ENCODE data around the gene QPRT. TPM values are rescaled to one million over a fixed set of nuclear protein-coding genes. Genes with fewer than 3 reads are reported as not detected.

The QPRT gene
- total RNA-seq: 49.1 and 53.6 TPM in 2 replicates

DNA sequence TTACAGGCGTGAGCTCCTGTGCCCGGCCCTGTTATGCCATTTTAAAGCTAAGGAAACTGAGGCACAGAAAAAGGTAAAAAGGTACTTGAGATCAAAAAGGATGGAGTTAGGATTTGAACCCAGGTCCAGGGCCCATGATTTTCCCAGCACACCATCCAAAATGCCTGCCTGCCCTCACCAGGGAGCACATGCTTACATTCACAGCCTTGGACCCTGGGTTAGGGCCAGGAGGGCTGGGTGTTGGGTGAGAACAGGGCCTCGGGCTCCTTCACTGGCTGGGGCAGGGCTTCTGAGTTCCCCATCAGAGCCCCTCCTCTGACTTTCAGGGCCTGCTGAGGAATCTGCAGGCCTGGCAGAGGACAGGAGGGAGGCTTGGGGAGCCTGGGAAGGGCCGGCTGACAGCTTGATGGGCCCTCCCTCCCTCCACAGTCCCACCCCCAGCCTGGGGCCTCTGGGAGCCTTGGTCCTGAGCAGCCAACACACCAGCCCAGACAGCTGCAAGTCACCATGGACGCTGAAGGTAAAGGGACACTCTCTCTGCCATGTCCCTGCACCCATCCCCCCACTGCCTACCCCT is at the start of gene QPRT:
TSS of gene QPRT (plus strand) at position 490 of the 577 bp plus-strand sequence. CDS start at position 508, 18 bp downstream.

DNA sequence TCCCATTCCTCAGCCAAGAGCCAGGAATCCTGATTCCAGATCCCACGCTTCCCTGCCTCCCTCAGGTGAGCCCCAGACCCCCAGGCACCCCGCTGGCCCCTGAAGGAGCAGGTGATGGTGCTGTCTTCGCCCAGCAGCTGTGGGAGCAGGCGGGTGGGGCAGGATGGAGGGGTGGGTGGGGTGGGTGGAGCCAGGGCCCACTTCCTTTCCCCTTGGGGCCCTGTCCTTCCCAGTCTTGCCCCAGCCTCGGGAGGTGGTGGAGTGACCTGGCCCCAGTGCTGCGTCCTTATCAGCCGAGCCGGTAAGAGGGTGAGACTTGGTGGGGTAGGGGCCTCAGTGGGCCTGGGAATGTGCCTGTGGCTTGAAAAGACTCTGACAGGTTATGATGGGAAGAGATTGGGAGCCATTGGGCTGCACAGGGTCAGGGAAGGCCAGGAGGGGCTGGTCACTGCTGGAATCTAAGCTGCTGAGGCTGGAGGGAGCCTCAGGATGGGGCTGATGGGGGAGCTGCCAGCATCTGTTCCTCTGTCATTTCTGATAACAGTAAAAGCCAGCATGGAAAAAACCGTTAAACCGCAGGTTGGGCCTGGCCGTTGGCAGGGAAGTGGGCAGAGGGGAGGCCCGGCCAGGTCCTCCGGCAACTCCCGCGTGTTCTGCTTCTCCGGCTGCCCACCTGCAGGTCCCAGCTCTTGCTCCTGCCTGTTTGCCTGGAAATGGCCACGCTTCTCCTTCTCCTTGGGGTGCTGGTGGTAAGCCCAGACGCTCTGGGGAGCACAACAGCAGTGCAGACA is 15.8 kb upstream of the QPRT start, which contains the start of gene SPN:
TSS of gene SPN (plus strand) at position 232 of the 791 bp plus-strand sequence. CDS start at position 714, 482 bp downstream.

DNA sequence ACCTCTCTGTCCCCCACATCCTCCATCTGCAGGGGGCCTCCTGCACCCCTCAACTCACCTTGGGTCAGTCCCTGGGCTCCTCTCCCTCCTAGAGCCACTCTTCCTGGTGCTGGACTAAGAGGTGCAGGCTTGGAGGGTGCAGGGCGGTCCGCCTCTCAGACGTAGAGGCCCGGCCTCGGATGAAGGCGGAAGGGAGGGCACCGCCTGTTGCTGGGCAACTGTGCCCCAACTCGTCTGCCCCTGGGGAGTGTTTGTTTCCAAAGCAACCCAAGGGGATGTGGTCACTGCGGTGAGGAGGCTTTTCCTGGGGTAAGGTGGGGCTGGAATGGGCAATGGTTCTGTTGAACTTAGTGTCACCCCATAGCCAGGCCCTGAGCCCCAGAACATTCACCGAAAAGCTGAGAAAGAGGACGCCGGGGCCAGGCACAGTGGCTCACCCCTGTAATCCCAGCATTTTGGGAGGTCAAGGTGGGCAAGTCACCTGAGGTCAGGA is 66.9 kb downstream of the QPRT start, which contains the start of gene C16orf54:
TSS of gene C16orf54 (minus strand) at position 138 of the 493 bp plus-strand sequence. CDS start 1,039 bp downstream, outside the sequence.

Other genes starting within 250 kb of the QPRT start
- 19.2 and 20.2 TPM in 2 replicates for gene BOLA2, start 224.8 kb upstream of the QPRT start, total RNA-seq
- 30.6 and 37.0 TPM in 2 replicates for gene SLX1B, start 224.6 kb upstream of the QPRT start, total RNA-seq
- 2.2 and 2.4 TPM in 2 replicates for gene SULT1A4, start 219.3 kb upstream of the QPRT start, total RNA-seq
- 4.5 and 6.1 TPM in 2 replicates for gene NPIPB12, start 172.8 kb upstream of the QPRT start, total RNA-seq
- gene SPN, start 15.9 kb upstream of the QPRT start, total RNA-seq: not detected in 2 replicates
- gene C16orf54, start 66.8 kb downstream of the QPRT start, total RNA-seq: not detected in 2 replicates
- not detected in 2 replicates for gene ZG16, start 99.1 kb downstream of the QPRT start, total RNA-seq
- 110 and 114 TPM in 2 replicates for gene KIF22, start 111.6 kb downstream of the QPRT start, total RNA-seq
- gene MAZ, start 127.3 kb downstream of the QPRT start, total RNA-seq: 262 and 274 TPM in 2 replicates
- 0.67 and 0.89 TPM in 2 replicates for gene PRRT2, start 133.0 kb downstream of the QPRT start, total RNA-seq
- gene PAGR1, start 137.0 kb downstream of the QPRT start, total RNA-seq: 40.0 and 42.4 TPM in 2 replicates
- gene MVP, start 141.3 kb downstream of the QPRT start, total RNA-seq: 311 and 319 TPM in 2 replicates
- gene CDIPT, start 184.0 kb downstream of the QPRT start, total RNA-seq: 80.6 and 87.8 TPM in 2 replicates
- 1.7 and 3.4 TPM in 2 replicates for gene SEZ6L2, start 220.4 kb downstream of the QPRT start, total RNA-seq
- 2.9 and 4.8 TPM in 2 replicates for gene ASPHD1, start 221.3 kb downstream of the QPRT start, total RNA-seq
- 7.2 and 8.6 TPM in 2 replicates for gene KCTD13, start 247.0 kb downstream of the QPRT start, total RNA-seq